Prostate gland (tissue), 2 donors: ENCODE data around the gene ACSM5. TPM values are rescaled to one million over a fixed set of nuclear protein-coding genes. Genes with fewer than 3 reads are reported as not detected.

Experiments used
- DNase-seq: peaks from one replicate; pipeline ENCODE4 v3.0.0-alpha.2; 2019; ENCODE audit warnings: low spot score
- H3K27ac ChIP-seq, 2 donors: fragments of 200-600 bp; sonication (generic); 2 replicates each; pipeline ENCODE4 v1.5.1; 2017 to 2019
- H3K27me3 ChIP-seq: fragments of 200-600 bp; sonication (generic); replicated peaks from 2 replicates; pipeline ENCODE4 v1.5.1; 2019; ENCODE audit not compliant: insufficient read depth
- H3K36me3 ChIP-seq, 2 donors: fragments of 200-600 bp; sonication (generic); 1 replicate in 1 of 2; 2 replicates in 1 of 2; pipeline versions ENCODE4 v1.5.1 to v1.8.1; 2017 to 2019
- H3K4me1 ChIP-seq: fragments of 200-600 bp; sonication (generic); replicated peaks from 2 replicates; pipeline ENCODE4 v1.5.1; 2019
- H3K4me3 ChIP-seq, 2 donors: fragments of 200-600 bp; sonication (generic); 2 replicates each; pipeline ENCODE4 v1.5.1; 2017 to 2019
- H3K9me3 ChIP-seq: fragments of 200-600 bp; sonication (generic); 2 replicates; pipeline ENCODE4 v1.5.1; 2017
- CTCF ChIP-seq, 4 experiments: fragments of 200-600 bp in 2 of 4; fragments of 450-650 bp in 2 of 4; sonication (generic) in 2 of 4; IDR thresholded peaks; 1 replicate in 3 of 4; 2 replicates in 1 of 4; pipeline ENCODE4 v1.5.1; 2016 to 2019; ENCODE audit warnings: antibody characterized with exemption in 4 of 4, mild to moderate bottlenecking in 2 of 4, moderate library complexity in 2 of 4
- POLR2A ChIP-seq: fragments of 450-650 bp; IDR thresholded peaks from one replicate; pipeline ENCODE4 v1.6.1; 2016; ENCODE audit warnings: antibody characterized with exemption, mild to moderate bottlenecking
- POLR2AphosphoS5 ChIP-seq: sonication (generic); formaldehyde crosslinking; IDR thresholded peaks from one replicate; pipeline ENCODE4 v1.6.1; 2017; ENCODE audit warnings: antibody characterized with exemption
- WGBS: methylation state at CpG from one replicate; pipeline ENCODE4 v1.1.5; 2018; 5-methylcytosine and 5-hydroxymethylcytosine counted together
- intact Hi-C: fragments of 100-400 bp; cut with DNase I; formaldehyde crosslinking; loops from one replicate; pipeline ENCODE4 v1.14.2; 2022
- total RNA-seq, 2 donors: library from RNA; depleted of rRNA; stranded (reverse); fragments of >200 nt; gene quantifications; one replicate each; pipeline ENCODE4 v1.1.0, GENCODE V29; 2016

The ACSM5 gene
- total RNA-seq, 2 donors from 2014 or later: 1.1 to 9.7 TPM

GRCh38 chr16:20393801-20394577 lies 15.3 kb upstream of the ACSM5 start:
- intact Hi-C loops: no loop called here

GRCh38 chr16:20395946-20396345 lies 13.4 kb upstream of the ACSM5 start:
- H3K36me3 ChIP-seq: no peaks in the 10 kb centered on the region
- no peaks in the 10 kb centered on the region for H3K9me3 ChIP-seq
- no peak for TF ChIP-seq CTCF (IDR thresholded peaks at IDR 0.05)
- TF ChIP-seq POLR2AphosphoS5: no peak
- TF ChIP-seq POLR2A: no peak
- 100% methylated on average over 2 of the region's 2 CpGs for WGBS
- no peaks in the 10 kb centered on the region for H3K4me1 ChIP-seq
- H3K4me3 ChIP-seq: no peak overlapping the region
- DNase-seq: no peak
- intact Hi-C loops: no loop called here
- H3K27ac ChIP-seq: no peak overlapping the region
- H3K27me3 ChIP-seq: no peaks in the 10 kb centered on the region

More at GRCh38 chr16:20393801-20394577, 15.3 kb upstream of the ACSM5 start:
- Histone ChIP-seq H3K36me3 (no peaks in the 10 kb centered on the region), H3K4me1 (no peaks in the 10 kb centered on the region), H3K27ac (peak overlapping the region; percentile 50 to 51), H3K4me3 (no peak overlapping the region), H3K27me3 (no peaks in the 10 kb centered on the region), H3K9me3 (no peaks in the 10 kb centered on the region)
- 48% methylated on average over 2 of the region's 2 CpGs for WGBS
- TF ChIP-seq POLR2AphosphoS5 (peak; percentile 67), CTCF (IDR thresholded peaks at IDR 0.05) (no peak)
- DNase-seq: peak; percentile 75

GRCh38 chr16:20396846-20397467 lies 12.4 kb upstream of the ACSM5 start:
- H3K36me3 ChIP-seq: no peaks in the 10 kb centered on the region
- H3K4me1 ChIP-seq: no peaks in the 10 kb centered on the region
- H3K4me3 ChIP-seq: no peak overlapping the region
- 93% methylated on average over 7 of the region's 7 CpGs for WGBS
- DNase-seq: no peak
- no peak overlapping the region for H3K27ac ChIP-seq
- H3K27me3 ChIP-seq: no peaks in the 10 kb centered on the region
- TF ChIP-seq POLR2AphosphoS5 (no peak), POLR2A (no peak), CTCF (IDR thresholded peaks at IDR 0.05) (no peak)
- H3K9me3 ChIP-seq: no peaks in the 10 kb centered on the region
- intact Hi-C loops: no loop called here

GRCh38 chr16:20397468-20398074 lies 11.8 kb upstream of the ACSM5 start:
- intact Hi-C loops: no loop called here
- no peak for DNase-seq
- TF ChIP-seq CTCF (IDR thresholded peaks at IDR 0.05) (no peak), POLR2AphosphoS5 (no peak), POLR2A (no peak)

More at GRCh38 chr16:20397468-20398074, 11.8 kb upstream of the ACSM5 start:
- H3K27me3 ChIP-seq: no peaks in the 10 kb centered on the region
- H3K9me3 ChIP-seq: no peaks in the 10 kb centered on the region
- no peaks in the 10 kb centered on the region for H3K4me1 ChIP-seq
- H3K4me3 ChIP-seq: no peak overlapping the region
- H3K27ac ChIP-seq: no peak overlapping the region
- 81% methylated on average over 7 of the region's 7 CpGs for WGBS
- H3K36me3 ChIP-seq: no peaks in the 10 kb centered on the region
